GM19023 (cell line): ENCODE data around the gene RIPPLY3.
"Not testable (repeated sequence)": the region's sequence is repeated elsewhere in the genome, so short reads cannot be mapped to it uniquely, and the experiment has no call there.

Experiments used
- ATAC-seq: cut with Tn5 transposase; IDR thresholded peaks from one replicate; pipeline ENCODE4 v1.9.1; 2021; ENCODE audit warnings: mild to moderate bottlenecking, moderate library complexity; ENCODE audit not compliant: unreplicated experiment

The RIPPLY3 gene

DNA sequence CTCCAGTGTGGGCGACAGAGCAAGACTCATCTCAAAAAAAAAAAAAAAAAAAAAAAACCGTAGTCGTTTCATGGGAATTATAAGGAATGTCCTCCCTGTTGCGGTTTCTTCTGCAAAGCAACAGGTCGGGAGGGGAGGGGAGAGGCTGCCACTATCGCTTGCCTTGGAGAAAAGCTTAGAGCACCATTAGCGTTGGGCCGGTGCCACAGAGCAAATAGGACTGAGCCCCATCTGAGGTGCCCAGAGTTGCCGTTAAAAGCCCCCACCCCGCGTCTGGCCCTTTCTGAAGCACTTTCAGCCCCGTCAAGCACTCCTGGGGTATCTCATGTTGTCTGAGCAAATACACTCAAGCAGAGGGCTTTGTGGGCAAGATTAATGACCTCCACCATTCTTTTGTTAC, 2.2 kb downstream of the RIPPLY3 start:
- no peak for ATAC-seq

DNA sequence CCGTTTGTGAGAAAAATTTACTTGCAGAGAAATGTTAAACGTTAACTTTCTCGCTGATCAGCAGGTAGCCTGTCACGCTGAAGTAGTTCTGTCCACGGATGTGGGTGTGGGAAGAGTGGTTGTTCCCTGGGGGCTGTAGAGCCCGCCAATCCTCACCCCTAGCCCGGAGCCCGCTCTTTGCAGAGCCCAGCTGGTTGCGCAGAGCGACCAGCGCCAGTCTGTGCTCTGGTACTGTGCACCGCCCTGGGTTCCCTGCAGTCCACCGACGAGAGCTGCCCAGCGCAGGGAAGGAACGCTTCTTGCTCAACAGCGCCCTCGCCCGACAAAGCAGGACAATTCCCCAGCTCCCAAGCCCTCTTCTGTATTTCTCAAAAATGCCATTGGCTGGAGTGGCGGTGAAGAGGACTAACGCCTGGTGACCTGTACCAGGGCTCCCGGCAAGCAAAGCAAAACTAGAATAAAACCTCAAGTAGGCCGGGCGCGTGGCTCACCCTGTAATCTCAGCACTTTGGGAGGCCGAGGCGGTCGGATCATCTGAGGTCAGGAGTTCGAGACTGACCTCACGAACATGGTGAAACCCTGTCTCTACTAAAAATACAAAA, 3.3 kb downstream of the RIPPLY3 start:
- peak; percentile 85 for ATAC-seq

DNA sequence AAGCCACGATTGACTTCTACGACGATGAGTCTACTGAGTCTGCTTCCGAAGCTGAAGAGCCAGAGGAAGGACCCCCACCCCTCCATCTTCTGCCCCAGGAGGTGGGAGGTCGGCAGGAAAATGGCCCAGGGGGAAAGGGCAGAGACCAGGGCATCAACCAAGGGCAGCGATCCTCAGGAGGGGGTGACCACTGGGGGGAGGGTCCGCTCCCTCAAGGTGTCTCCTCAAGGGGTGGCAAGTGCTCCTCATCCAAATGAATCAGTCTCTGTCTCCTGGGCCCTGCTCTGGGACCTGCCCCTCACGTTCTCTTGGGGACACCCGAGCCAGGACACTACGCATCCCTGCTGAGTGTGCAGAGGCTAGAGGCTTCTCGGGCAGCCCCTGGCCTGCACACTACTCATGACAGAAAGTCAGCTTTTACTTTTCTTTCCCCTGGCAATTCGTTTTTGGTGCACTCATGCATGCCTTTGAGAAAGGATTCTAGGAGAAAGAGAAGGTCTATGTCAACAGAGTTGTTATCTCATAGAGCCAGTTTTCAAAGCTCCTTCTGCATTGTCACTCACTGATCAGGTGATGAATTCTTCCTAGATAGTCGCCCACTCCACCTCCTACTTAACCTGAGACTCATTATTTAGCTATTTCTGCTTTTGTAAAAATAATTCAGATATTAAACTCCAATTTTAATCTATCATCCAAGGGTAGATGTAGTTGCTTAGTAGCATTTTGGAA, 11.6 kb downstream of the RIPPLY3 start:
- ATAC-seq: no peak

DNA sequence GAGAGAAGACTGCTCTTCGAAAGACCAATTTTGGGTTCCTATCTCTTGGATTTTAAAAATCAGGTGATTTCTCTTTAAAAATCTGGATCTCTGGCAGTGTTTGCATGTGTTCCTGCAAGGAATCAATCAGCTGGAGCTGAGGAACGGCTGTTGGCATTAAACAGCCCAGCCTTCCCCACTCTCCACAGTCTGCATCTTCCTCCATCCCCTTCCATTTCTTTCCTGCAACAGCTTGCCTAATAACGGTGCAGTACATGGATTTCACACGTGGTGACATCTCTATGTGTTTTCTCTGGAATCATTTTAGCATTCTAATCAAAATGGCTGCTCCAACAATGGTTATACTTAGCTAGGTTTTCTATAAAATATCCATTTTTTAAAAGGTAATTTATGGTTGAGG, 20.0 kb downstream of the RIPPLY3 start:
- no peak for ATAC-seq

DNA sequence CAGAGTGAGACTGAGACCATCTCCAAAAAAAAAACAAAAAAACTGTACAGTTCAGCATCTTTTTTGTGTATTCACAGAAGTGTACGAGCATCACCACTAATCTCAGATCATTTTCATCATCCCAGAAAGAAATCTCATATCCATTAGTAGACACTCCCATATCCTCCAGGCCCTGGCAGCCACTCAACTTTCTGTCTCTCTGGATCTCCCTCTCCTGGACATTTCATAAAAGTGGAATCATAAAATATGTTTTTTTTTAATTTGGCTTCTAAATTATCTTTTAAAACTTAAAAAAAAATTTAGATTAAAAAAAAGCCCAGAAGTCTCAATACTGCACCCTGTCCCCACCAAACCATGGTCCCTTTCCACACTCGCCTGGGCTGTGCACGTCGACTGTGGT, 22.1 kb downstream of the RIPPLY3 start:
- ATAC-seq: no peak

DNA sequence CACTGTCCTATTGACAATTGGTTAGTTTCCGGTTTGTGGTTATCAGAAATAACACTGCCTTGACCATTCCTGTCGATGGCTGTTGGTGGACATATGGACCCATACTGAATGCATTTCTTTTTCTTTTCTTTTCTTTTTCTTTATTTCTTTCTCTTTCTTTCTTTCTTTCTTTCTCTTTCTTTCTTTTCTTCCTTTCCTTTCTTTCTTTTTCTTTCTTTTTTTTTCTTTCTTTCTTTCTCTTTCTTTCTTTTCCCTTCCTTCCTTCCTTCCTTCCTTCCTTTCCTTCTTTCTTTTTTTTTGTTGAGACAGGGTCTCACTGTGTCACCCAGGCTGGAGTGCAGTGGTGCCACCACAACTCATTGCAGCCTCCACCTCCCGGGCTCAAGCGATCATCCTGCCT, 24.4 kb downstream of the RIPPLY3 start:
- ATAC-seq: no peak

DNA sequence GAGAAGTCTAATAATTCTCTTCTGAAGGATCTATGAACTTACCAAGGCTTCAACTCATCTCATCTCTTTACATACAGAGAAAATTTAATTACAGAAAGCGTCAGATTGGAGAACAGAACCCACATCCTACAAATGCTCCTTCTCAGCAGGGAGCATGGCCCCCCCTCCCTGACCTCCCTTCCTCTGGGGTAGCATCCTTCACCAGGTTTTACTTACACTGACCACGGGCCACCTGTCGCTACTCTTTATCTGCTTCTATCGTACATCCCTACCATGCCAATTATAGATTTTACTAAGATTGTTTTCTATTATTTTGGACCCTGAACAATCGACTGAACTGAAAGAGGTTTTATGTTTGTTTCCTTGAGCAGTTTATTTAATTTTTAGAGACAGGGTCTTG, 25.8 kb downstream of the RIPPLY3 start:
- no peak for ATAC-seq

DNA sequence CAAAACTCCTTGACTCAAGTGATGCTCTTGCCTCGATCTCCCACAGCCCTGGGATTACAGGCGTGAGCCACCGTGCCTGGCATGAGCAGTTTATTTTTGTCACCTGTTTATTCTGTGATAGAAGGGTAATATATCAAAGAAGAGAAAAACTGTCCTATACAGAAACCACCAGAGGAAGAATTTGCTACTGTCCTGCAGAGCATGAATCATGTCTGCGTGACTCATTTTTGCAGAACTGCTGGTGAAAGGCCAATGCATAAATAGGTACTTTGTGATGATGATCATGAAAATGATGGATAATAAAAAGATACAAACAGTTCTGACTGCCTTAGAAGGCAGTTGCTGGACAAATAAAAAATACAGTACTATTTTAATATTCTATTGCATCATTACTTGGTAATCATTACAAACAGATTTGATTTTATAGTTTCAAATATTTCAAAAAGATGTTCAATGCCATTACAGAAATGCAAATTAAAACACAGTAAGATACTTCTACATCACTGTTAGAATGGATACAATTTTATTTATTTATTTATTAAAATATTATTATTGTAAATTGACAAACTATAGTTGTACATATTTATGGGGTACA, 26.5 kb downstream of the RIPPLY3 start:
- ATAC-seq: no peak

DNA sequence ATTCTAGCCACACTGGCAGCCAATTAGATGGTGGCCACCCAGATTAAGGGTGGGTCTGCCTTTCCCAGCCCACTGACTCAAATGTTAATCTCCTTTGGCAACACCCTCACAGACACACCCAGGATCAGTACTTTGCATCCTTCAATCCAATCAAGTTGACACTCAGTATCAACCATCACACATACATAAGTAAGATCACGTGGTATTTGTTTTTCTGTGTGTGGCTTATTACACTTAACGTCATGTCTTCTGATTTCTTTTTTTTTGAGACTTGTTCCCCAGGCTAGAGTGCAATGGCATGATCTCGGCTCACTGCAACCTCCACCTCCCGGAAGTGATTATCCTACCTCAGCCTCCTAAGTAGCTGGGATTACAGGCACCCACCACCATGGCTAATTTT, 27.9 kb downstream of the RIPPLY3 start:
- ATAC-seq: not testable (repeated sequence)

DNA sequence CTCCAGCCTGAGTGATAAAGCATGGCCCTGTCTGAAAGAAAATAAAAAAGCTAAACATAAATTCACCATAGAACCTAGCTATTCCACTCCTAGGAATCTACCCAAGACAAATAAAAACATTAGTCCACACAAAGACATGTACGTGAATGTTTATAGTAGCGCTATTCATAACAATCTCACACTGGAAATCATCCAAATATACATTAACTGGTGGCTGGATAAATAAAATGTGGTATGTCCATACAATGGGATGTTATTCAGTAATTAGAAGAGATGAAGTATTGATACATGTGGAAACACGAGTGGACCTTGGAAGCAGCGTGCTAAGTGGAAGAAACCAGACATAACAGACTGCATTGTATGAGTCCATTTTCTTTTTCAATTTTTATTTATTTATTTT, 29.7 kb downstream of the RIPPLY3 start:
- no peak for ATAC-seq

DNA sequence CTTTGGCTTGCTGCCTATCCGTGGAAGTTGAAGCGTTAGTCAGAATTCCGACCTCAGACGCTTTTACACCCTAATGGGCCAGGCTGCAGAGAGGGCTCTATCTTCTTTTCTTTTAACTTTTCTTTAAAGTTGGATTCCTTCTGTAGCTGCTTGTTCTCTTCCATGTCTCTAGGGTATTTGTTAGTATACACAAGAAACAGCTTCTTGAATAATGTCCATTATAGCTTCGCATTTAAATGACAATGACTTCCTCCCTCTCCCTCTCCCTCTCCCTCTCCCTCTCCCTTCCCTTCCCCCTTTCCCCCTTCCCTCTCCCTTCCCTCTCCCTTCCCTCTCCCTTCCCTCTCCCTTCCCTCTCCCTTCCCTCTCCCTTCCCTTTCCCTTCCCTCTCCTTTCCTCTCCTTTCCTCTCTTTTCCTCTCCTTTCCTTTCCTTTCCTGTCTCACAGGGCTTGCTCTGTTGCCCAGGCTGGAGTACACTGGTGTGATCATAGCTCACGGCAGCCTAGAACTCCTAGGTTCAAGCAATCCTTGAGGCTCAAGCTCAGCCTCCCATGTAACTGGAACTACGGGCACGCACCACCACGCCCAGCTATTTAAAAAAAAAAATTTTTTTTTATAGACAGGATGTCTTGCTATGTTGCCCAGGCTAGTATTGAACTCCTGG, 33.0 kb downstream of the RIPPLY3 start:
- no peak for ATAC-seq

DNA sequence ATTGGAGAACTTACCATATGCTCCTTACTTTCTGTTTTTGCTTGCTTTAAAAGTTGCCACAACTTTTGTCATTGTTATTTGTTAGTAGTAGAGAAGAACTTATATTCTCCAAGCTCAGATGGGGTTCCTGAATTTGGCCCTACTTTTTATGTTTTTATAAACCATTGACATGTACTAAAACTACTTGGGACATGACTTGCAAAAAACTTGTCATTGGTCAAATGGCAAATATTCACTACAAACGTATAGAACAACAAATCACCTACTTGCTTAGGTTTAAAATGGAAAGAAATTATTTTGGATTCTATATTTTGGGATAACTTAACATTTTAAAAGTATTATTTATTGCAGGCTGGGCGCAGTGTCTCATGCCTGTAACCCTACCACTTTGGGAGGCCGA, 33.7 kb downstream of the RIPPLY3 start:
- ATAC-seq: no peak

DNA sequence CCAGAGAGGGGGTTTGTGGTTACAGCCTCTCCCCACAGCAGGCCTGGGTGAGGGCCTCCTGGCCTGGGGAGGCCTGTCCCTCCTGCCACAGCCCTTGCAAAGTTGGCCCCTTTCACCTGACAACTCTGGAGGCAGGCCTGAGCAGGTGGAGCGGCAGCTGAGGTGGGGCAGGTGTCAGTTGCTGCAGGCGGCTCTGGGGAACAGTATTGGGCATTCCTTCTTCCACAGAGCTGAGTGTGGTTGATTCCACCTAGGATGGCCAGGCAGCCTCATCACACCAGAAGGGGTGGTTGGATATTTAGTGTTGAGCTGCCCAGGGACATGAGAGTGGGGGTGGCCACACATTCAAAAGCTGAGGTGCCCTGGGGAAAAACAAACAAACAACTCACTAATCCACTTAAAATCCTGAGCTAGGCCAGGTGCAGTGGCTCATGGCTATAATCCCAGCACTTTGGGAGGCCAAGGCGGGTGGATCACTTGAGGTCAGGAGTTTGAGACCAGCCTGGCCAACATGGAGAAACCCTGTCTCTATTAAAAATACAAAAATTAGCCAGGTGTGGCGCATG, 35.3 kb downstream of the RIPPLY3 start:
- ATAC-seq: no peak

DNA sequence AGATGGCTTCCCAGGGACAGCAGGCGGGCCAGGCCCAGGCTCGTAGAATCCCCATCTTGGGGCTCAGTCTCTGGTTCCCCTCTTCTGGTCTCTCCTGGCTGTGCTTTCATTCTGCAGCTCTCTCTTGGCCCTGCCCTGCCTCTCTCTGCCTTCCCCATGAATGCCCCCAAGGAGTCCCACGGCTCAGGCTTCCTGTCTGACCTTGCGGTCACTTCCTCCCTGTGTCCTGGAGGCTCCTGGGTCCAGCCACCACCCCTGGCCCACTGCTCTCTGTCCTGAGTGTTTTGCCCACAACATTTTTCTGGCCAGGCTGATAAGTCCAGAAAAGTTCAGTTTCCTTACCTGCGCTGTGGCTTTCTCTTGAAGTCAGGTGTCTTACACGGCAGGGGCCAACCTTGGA, 37.3 kb downstream of the RIPPLY3 start:
- ATAC-seq: no peak

DNA sequence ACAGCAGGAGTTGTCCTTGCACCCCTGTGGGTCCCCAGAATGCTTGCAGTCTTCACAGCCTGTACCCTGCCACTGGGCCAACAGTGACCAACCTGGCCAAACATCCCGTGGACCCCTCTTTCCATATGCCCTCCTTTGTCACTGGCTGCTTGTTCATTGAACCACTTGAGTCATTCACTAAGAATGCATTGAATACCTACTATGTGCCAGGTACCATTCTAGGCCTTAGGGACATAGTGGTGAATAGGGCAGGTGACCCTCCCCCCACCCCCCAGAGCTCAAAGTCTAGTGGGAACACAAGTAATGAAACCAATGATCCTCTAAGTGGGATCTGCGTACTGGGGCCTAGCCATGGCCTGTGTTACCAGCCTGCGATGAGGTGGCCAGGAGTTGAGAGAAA, 38.1 kb downstream of the RIPPLY3 start:
- no peak for ATAC-seq

DNA sequence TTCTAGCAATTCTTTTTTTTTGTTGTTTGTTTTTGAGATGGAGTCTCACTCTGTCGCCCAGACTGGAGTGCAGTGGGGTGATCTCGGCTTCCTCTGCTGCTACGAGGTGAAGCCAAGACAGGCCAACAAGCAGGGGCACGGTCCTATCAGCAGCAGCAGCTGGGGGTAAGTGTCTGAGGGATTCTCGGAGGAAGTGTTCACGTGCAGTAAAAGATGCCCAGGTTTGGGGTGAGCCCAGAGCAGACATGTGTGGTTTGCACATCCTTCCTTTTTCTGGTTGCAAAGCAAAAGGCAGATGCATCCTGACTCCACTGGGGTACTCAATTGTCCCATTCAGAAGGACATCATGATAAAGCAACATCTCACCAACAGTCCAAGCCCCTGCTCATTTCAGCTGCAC, 38.6 kb downstream of the RIPPLY3 start:
- ATAC-seq: no peak

DNA sequence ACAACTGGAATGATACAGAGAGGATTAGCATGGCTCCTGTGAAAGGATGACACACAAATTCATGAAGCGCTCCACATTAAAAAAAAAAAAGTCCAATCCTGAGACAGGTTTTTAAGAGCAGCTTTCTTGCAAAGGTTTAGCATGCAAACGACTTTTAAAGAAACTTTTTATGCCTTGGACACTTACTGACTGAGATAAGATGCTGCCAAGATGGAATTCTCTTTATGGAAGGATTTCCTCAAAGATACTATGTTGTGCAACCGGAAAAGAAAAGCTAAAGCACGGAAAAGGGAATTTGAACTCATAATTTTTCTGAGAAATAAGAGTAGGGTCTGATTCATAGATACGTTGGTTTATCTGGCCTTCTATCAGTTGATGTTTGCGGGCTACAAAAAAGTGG, 39.1 kb downstream of the RIPPLY3 start:
- ATAC-seq: no peak

DNA sequence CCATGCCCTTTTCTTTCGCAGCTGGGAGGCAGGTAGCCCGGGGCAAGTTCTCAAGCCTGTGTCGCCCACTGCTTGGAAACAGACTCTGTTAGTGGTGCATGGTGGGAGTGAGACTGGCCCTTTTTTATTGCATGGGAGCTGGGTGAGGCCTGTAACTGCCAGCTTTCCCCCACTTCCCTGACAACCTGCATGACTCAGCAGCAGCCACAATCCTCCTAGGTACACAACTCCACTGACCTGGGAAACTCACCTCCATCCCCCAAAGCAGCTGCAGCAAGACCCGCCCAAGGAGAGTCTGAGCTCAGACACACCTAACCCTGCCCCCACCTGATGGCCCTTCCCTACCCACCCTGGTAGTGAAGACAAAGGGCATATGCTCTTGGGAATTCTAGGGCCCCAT, 40.6 kb downstream of the RIPPLY3 start:
- ATAC-seq: no peak

DNA sequence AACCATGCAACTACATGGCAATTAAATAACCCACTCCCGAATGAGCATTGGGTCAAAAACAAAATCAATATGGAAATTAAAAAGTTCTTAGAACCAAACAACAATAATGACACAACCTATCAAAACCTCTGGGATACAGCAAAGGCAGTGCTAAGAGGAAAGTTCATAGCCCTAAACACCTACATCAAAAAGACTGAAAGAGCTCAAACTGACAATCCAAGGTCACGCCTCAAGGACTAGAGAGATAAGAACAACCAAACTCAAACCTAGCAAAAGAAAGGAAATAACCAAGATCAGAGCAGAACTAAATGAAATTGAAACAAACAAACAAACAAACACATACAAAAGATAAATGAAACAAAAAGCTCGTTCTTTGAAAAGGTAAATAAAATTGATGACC, 43.2 kb downstream of the RIPPLY3 start:
- not testable (repeated sequence) for ATAC-seq

DNA sequence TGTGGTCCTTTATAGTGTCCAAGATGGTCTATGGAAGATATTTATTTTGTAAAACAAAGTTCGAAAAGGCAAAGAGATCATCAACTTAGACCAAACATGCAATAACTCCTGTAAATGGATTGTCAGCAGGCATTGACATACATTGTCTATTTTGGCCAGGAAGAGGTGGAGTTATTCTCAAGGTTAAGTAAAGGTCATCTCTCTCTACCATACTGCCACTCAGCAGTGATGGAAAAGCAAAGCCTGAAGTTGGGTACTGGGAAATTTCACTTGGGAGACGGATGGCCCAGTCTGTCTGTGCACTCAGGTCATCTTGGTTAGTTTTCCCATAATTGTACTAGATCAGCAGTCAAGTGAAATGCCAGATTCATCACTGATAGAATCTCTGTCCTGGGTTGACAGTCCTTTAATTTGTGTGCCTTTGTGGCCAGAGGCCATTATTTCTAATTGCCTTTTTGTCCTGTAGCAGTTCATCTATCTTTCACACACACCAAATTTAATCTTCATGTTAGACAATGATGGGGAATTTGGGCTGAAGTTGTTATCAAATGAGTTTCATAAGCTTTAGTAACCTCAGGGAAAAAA, 48.9 kb downstream of the RIPPLY3 start:
- ATAC-seq: no peak

DNA sequence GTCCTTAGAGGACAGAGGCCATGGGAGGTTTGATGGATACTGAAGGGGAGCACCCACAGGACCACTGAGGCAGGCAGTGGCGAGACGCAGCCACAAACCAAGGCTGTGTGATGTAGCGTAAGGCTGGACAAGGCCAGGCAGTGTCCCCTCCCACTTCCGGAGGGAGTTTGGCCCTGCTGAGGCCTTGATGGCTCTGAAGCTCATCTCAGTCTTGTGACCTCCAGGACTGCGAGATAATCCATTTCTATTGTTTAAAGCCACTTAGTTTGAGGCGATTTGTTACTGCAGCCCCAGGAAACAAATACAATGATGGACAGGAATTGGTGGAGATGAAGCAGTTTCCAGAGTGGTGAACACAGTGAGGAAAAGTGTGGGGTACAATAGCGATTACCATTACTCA, 51.1 kb downstream of the RIPPLY3 start:
- no peak for ATAC-seq
